ENCODE results near the gene SYNJ2.

The SYNJ2 gene

GRCh38 chr6:157942351-157942750, 39.3 kb upstream of the SYNJ2 start:
- Histone ChIP-seq H3K36me3 (ENCODE audit: control insufficient read depth, insufficient read depth, low read length) (peaks cover 8% of the 10 kb centered on the region), H3K27me3 (replicated peaks; ENCODE audit: control insufficient read depth, insufficient read depth, low read length) (no peaks in the 10 kb centered on the region)

DNA sequence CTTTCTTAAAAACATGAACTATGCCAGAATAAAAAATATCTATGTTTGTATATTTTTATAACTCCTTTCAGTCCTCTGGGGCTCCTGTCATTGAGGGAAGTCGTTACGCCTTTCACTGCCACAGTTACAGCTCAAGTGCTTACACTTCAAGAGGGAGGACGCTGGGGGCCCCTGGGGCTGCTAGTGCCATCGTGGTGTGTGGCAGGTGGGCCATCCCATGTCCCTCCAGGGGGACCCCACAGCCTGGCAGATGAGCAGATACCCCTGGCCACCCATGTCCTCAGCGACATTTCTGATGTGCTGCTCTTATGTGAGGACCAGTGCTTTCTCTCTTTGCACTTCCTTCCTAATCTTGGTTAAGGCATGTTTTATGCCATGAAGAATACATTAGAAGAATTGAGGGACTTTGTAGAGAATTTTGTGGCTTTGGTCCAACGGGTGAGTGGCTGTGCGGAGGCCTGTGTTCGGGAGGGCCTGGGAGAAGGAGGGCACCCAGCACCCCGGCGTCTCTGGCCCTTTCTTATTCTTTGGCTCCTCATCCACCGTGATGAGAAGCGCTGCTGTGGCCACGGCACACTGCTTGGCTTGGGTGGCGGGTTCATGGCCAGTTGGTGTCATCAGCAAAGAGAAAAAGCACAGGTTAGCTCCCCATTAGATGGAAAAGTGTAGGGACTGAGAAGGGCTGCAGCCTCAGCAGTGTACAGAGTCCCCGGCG, 38.3 kb upstream of the SYNJ2 start:
- no peak overlapping the region for H3K4me3 ChIP-seq (replicated peaks; ENCODE audit: low read depth, low read length)
- DNase-seq (ENCODE audit: extremely low read depth, insufficient read length): no peak
- no peak for TF ChIP-seq CTCF (IDR thresholded peaks at IDR 0.05; ENCODE audit: insufficient read depth, low read length, poor library complexity, severe bottlenecking)
- H3K36me3 ChIP-seq (ENCODE audit: control insufficient read depth, insufficient read depth, low read length): peaks cover 8% of the 10 kb centered on the region
- no peaks in the 10 kb centered on the region for H3K27me3 ChIP-seq (replicated peaks; ENCODE audit: control insufficient read depth, insufficient read depth, low read length)

More at GRCh38 chr6:157942351-157942750, 39.3 kb upstream of the SYNJ2 start:
- DNase-seq (ENCODE audit: extremely low read depth, insufficient read length): no peak
- TF ChIP-seq CTCF (IDR thresholded peaks at IDR 0.05; ENCODE audit: insufficient read depth, low read length, poor library complexity, severe bottlenecking): no peak
- no peak overlapping the region for H3K4me3 ChIP-seq (replicated peaks; ENCODE audit: low read depth, low read length)

GRCh38 chr6:157943964-157944283, 37.7 kb upstream of the SYNJ2 start:
- no peak overlapping the region for H3K4me3 ChIP-seq (replicated peaks; ENCODE audit: low read depth, low read length)
- no peak for TF ChIP-seq CTCF (IDR thresholded peaks at IDR 0.05; ENCODE audit: insufficient read depth, low read length, poor library complexity, severe bottlenecking)
- H3K36me3 ChIP-seq (ENCODE audit: control insufficient read depth, insufficient read depth, low read length): peaks cover 8% of the 10 kb centered on the region
- DNase-seq (ENCODE audit: extremely low read depth, insufficient read length): no peak
- no peaks in the 10 kb centered on the region for H3K27me3 ChIP-seq (replicated peaks; ENCODE audit: control insufficient read depth, insufficient read depth, low read length)

DNA sequence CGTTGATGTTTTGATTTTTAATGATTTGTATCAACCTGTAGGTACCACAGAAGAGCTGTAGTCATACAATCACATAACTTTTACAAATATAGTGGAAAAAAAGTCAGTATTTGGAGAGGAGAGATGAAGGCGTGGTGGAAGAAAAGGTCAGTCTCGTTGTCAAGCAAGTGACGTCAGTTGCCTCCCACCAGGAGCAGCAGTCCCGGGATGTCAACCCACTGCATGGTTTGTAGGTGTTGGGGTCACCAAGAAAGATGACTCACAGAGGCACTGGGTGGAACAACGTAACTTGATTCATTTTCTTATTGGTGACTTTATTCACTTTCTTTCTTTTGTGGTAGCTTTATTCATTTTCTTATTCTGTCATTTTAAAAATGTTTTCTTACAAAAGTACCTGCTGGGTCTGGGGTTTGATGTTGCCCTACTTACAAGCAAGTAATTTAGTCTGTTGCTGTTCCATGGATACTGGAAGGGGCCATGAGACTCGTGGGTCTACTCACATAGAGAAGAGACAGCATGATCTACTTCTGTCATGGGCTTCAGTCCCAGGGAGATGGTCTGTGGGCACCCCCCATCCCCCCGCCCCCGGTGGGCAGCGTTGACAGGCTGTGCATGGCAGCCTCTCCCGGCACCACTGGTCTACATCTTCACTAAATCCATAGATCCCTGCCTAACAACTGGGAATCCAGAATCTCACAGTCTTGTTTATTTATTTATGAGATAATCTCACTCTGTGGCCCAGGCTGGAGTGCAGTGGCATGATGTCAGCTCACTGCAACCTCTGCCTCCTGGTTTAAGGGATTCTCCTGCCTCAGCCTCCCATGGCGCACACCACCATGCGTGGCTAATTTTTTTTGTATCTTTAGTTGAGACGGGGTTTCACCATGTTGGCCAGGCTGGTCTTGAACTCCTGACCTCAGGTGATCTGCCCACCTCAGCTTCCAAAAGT, 36.4 kb upstream of the SYNJ2 start:
- no peak for DNase-seq (ENCODE audit: extremely low read depth, insufficient read length)
- Histone ChIP-seq H3K27me3 (replicated peaks; ENCODE audit: control insufficient read depth, insufficient read depth, low read length) (no peaks in the 10 kb centered on the region), H3K4me3 (replicated peaks; ENCODE audit: low read depth, low read length) (no peak overlapping the region), H3K36me3 (ENCODE audit: control insufficient read depth, insufficient read depth, low read length) (peaks cover 8% of the 10 kb centered on the region)
- no peak for TF ChIP-seq CTCF (IDR thresholded peaks at IDR 0.05; ENCODE audit: insufficient read depth, low read length, poor library complexity, severe bottlenecking)

GRCh38 chr6:157946053-157946617, 35.5 kb upstream of the SYNJ2 start:
- no peak overlapping the region for H3K4me3 ChIP-seq (replicated peaks; ENCODE audit: low read depth, low read length)
- DNase-seq (ENCODE audit: extremely low read depth, insufficient read length): no peak
- TF ChIP-seq CTCF (IDR thresholded peaks at IDR 0.05; ENCODE audit: insufficient read depth, low read length, poor library complexity, severe bottlenecking): no peak
- H3K36me3 ChIP-seq (ENCODE audit: control insufficient read depth, insufficient read depth, low read length): peaks cover 8% of the 10 kb centered on the region
- no peaks in the 10 kb centered on the region for H3K27me3 ChIP-seq (replicated peaks; ENCODE audit: control insufficient read depth, insufficient read depth, low read length)

All from GM06990 (cell line).